Gastroesophageal sphincter (tissue), 3 donors: ENCODE measurements around the gene TTLL13.

ENCODE experiments used
- CTCF ChIP-seq, 4 experiments: fragments of 200-600 bp in 2 of 4; fragments of 450-650 bp in 2 of 4; sonication (generic) in 1 of 4; IDR thresholded peaks; one replicate each; pipeline ENCODE4 v1.5.1; 2017 to 2019; ENCODE audit warnings: antibody characterized with exemption in 4 of 4, mild to moderate bottlenecking in 2 of 4, moderate library complexity in 2 of 4
- POLR2A ChIP-seq, 2 donors: fragments of 450-650 bp; IDR thresholded peaks; one replicate each; pipeline ENCODE4 v1.6.1; 2017; ENCODE audit warnings: antibody characterized with exemption in 2 of 2, mild to moderate bottlenecking in 2 of 2, moderate library complexity in 1 of 2
- POLR2AphosphoS5 ChIP-seq: sonication (generic); formaldehyde crosslinking; IDR thresholded peaks from one replicate; pipeline ENCODE4 v1.6.1; 2017; ENCODE audit warnings: antibody characterized with exemption

- TF ChIP-seq CTCF (IDR thresholded peaks at IDR 0.05) (peak in 3 of 4 experiments; percentile 81 to 93 (median 86)), POLR2A (IDR thresholded peaks at IDR 0.05) (no peak), POLR2AphosphoS5 (peak; percentile 54)
These were observed 28.0 kb upstream of the TTLL13 start for GRCh38 chr15:90221246-90221900.
